K562 (cell line): ENCODE measurements around the gene SYNGR1. TPM values are rescaled to one million over a fixed set of nuclear protein-coding genes. Genes with fewer than 3 reads are reported as not detected.

ENCODE experiments used
- CHAMP1 ChIP-seq: fragments of 450-650 bp; IDR thresholded peaks from 2 replicates; pipeline ENCODE4 v1.6.1; 2016; ENCODE audit warnings: mild to moderate bottlenecking
- FOSL1 ChIP-seq: fragments of 200-800 bp; sonication (Bioruptor generic); conservative IDR thresholded peaks from 2 replicates; pipeline ENCODE4 v1.6.1; 2016; ENCODE audit warnings: missing genetic modification characterization, missing compliant biosample characterization
- HEY1 ChIP-seq: fragments of 250-450 bp; sonication (Bioruptor Pico); IDR thresholded peaks from 2 replicates; pipeline ENCODE4 v1.5.0; 2020; ENCODE audit warnings: mild to moderate bottlenecking, moderate library complexity, borderline replicate concordance
- PRDM10 ChIP-seq: fragments of 450-650 bp; IDR thresholded peaks from 2 replicates; pipeline ENCODE4 v1.6.1; 2018; ENCODE audit not compliant: partially characterized antibody
- RAD21 ChIP-seq, 2 experiments: fragments of 250-450 bp in 1 of 2; fragments of 450-650 bp in 1 of 2; sonication (Bioruptor Pico) in 1 of 2; formaldehyde crosslinking in 1 of 2; IDR thresholded peaks in 1 of 2; conservative IDR thresholded peaks in 1 of 2; 2 replicates each; pipeline versions ENCODE4 v1.4.0 to v1.8.0; 2020 to 2022; ENCODE audit warnings: mild to moderate bottlenecking in 2 of 2, moderate library complexity in 1 of 2
- RBBP5 ChIP-seq: fragments of 200-600 bp; sonication (generic); IDR thresholded peaks from 2 replicates; pipeline ENCODE4 v1.6.1; 2012; ENCODE audit warnings: borderline replicate concordance, mild to moderate bottlenecking, low read length, control low read depth, inconsistent platforms; ENCODE audit not compliant: insufficient read depth, poor library complexity, severe bottlenecking
- RBM15 ChIP-seq: fragments of 200-400 bp; formaldehyde crosslinking; IDR thresholded peaks from 2 replicates; pipeline ENCODE4 v1.6.1; 2018; ENCODE audit warnings: mild to moderate bottlenecking, low read length, moderate library complexity; ENCODE audit not compliant: insufficient read depth
- SAP30 ChIP-seq: fragments of 200-600 bp; sonication (generic); IDR thresholded peaks from 2 replicates; pipeline ENCODE4 v1.6.1; 2012; ENCODE audit warnings: borderline replicate concordance, low read depth, mild to moderate bottlenecking, moderate library complexity, low read length, control low read depth, inconsistent platforms; ENCODE audit not compliant: insufficient read depth, poor library complexity, severe bottlenecking
- SMC3 ChIP-seq: conservative IDR thresholded peaks from 2 replicates; pipeline ENCODE4 v1.6.1; 2011; ENCODE audit warnings: low read depth, low read length, improper control_type of control experiment; ENCODE audit not compliant: insufficient read depth
- SRSF1 ChIP-seq: fragments of 200-400 bp; formaldehyde crosslinking; IDR thresholded peaks from 2 replicates; pipeline ENCODE4 v1.6.1; 2017; ENCODE audit warnings: mild to moderate bottlenecking, low read depth, low read length, moderate library complexity
- TEAD4 ChIP-seq, 2 experiments: sonication (generic) in 1 of 2; formaldehyde crosslinking in 1 of 2; IDR thresholded peaks; 2 replicates each; pipeline versions ENCODE4 v1.6.1 to v1.8.0; 2012 to 2022; ENCODE audit warnings: borderline replicate concordance in 1 of 2, inconsistent platforms in 1 of 2, low read length in 1 of 2, mild to moderate bottlenecking in 1 of 2, missing genetic modification reagents in 1 of 2
- ZFP1 ChIP-seq: fragments of 450-650 bp; formaldehyde crosslinking; IDR thresholded peaks from 2 replicates; pipeline ENCODE4 v1.4.0; 2020; ENCODE audit warnings: mild to moderate bottlenecking, mixed read lengths
- ZNF354B ChIP-seq: fragments of 250-450 bp; sonication (Bioruptor Pico); IDR thresholded peaks from 2 replicates; pipeline ENCODE4 v1.4.0; 2020
- ZNF696 ChIP-seq: fragments of 250-450 bp; sonication (Bioruptor Pico); conservative IDR thresholded peaks from 2 replicates; pipeline ENCODE4 v1.4.0; 2020; ENCODE audit warnings: mild to moderate bottlenecking, moderate library complexity
- polyA plus RNA-seq, 8 experiments: library from polyadenylated mRNA; depleted of rRNA in 4 of 8; stranded (reverse) in 5 of 8; unstranded in 3 of 8; fragments of >200 nt; fragmentation: Nextera tagmentation in 2 of 8; fragmentation: Illumina TruSeq in 1 of 8; extraction: Ambion mirVana in 2 of 8; extraction: Trizol in 1 of 8; gene quantifications; 2 replicates each; pipeline versions ENCODE4 v1.2.1 to v1.2.3, GENCODE V29; 2011 to 2014; ENCODE audit warnings: inconsistent platforms in 1 of 8, missing spikeins in 1 of 8
- total RNA-seq, 7 experiments: library from RNA; depleted of rRNA in 6 of 7; stranded (reverse); fragments of >200 nt in 6 of 7; fragmentation: Illumina TruSeq in 2 of 7; extraction: Trizol in 2 of 7; gene quantifications; 2 replicates each; pipeline versions ENCODE4 v1.2.1 to v1.2.3, GENCODE V29; 2011 to 2021; ENCODE audit warnings: low replicate concordance in 1 of 7
- TF ChIP-seq, protein P1 (sequence below): fragments of 250-450 bp; sonication (Bioruptor Pico); IDR thresholded peaks from 2 replicates; pipeline ENCODE4 v1.8.0; 2022; ENCODE audit warnings: inconsistent platforms, mild to moderate bottlenecking, moderate library complexity, borderline replicate concordance
- TF ChIP-seq, protein P2 (sequence below): sonication (generic); formaldehyde crosslinking; IDR thresholded peaks from 2 replicates; pipeline ENCODE4 v1.5.0; 2020; ENCODE audit warnings: missing genetic modification reagents

The SYNGR1 gene
- total and polyA plus RNA-seq, 9 of the 15 experiments (the other 6 are each of a cell fraction or from before 2014, with no cell fraction given) = 1.8 to 15.9 (median 5.5) TPM

GRCh38 chr22:39343259-39344045, 6.3 kb upstream of the SYNGR1 start (continued):
- TF ChIP-seq SMC3 (0 out of 2 replicates have a peak, but pooled peaks have one; percentile 24), FOSL1 (tag) (no peak), SRSF1 (no peak), ZFP1 (no peak), HEY1 (no peak), CHAMP1 (no peak), PRDM10 (no peak), RBBP5 (no peak), TEAD4 (IDR thresholded peaks at IDR 0.05; ENCODE audit: low read length) (peak; percentile 45; the same call in 1 of the 2 replicates), TEAD4 (CRISPR knock-in tag; IDR thresholded peaks at IDR 0.05; ENCODE audit: borderline replicate concordance) (no peak), RAD21 (CRISPR knock-in tag; conservative IDR thresholded peaks at IDR 0.05 in 1 of 2, IDR thresholded peaks at IDR 0.05 in 1 of 2) (peak in 1 of 2 experiments; percentile 51; a peak in 3 of 4 replicates), RBM15 (no peak), ZNF696 (no peak), SAP30 (no peak), ZNF354B (no peak)
- TF ChIP-seq, protein P1, sequence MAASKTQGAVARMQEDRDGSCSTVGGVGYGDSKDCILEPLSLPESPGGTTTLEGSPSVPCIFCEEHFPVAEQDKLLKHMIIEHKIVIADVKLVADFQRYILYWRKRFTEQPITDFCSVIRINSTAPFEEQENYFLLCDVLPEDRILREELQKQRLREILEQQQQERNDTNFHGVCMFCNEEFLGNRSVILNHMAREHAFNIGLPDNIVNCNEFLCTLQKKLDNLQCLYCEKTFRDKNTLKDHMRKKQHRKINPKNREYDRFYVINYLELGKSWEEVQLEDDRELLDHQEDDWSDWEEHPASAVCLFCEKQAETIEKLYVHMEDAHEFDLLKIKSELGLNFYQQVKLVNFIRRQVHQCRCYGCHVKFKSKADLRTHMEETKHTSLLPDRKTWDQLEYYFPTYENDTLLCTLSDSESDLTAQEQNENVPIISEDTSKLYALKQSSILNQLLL = no peak
- TF ChIP-seq, protein P2, sequence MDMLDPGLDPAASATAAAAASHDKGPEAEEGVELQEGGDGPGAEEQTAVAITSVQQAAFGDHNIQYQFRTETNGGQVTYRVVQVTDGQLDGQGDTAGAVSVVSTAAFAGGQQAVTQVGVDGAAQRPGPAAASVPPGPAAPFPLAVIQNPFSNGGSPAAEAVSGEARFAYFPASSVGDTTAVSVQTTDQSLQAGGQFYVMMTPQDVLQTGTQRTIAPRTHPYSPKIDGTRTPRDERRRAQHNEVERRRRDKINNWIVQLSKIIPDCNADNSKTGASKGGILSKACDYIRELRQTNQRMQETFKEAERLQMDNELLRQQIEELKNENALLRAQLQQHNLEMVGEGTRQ (CRISPR knock-in tag) = no peak
